Stimulated activated CD8-positive, alpha-beta memory T cell treated with anti-CD3 and anti-CD28 coated beads, Interleukin-12 subunit alpha, Interleukin-12 subunit beta, amount 100 ng/mL, for 24 hours (primary cell): Measurements from ENCODE around the gene CD58.
"Not testable (repeated sequence)": the region's sequence is repeated elsewhere in the genome, so short reads cannot be mapped to it uniquely, and the experiment has no call there.

Source experiments
- DNase-seq: peaks from one replicate; pipeline ENCODE4 v3.0.0-alpha.2; 2020; ENCODE audit errors: extremely low read depth

Gene CD58

DNA sequence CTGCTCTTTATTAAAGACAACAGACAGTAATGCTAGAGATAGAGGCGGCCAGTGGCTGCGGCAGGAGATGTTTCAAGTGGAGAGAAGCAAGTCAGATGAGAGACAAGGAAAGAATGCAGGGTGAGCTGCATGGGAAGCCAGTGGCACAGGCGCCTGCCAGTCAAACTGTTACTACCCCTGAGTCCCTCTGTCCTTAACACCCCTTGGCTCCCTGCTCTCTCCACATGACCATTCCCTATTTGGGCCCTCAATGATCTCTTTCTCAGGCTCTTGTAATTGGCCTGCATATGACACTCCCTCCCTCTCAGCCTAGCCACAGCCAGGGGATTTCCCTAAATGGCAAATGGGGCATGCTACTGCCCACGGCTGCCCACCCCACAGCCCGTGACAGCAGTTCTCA, 22.6 kb upstream of the CD58 start:
- DNase-seq: not testable (repeated sequence)

DNA sequence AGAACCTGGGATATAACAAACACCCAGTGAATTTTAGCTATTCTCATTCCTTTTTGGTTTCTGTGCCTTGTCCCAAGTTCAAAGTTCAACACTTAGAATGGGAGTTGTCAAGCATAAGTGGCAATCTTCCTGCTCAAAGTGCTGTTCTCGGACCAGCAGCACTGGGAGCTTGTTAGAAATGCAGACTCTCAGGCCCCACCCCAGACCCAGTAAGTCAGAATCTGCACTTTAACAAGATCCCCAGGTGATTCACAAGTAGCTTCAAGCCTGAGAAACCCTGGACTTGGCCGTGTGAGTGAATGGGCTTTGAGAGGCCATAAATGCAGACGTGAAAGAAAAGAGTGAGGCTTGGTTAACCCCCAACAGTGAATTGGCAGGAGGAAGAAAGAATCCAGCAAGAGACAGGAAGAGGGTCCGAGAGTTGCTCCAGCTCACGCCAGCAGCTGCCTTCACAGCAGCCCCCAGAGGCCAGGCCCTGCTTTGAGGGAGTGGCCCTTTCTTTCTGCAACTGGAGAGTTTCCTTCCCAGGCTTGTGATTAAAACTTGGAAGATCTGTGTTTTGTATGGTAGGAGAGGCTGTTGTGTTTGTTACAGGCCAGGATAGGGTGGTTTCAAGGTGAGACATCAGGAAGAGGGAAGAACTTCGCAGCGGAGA, 21.3 kb upstream of the CD58 start:
- not testable (repeated sequence) for DNase-seq

DNA sequence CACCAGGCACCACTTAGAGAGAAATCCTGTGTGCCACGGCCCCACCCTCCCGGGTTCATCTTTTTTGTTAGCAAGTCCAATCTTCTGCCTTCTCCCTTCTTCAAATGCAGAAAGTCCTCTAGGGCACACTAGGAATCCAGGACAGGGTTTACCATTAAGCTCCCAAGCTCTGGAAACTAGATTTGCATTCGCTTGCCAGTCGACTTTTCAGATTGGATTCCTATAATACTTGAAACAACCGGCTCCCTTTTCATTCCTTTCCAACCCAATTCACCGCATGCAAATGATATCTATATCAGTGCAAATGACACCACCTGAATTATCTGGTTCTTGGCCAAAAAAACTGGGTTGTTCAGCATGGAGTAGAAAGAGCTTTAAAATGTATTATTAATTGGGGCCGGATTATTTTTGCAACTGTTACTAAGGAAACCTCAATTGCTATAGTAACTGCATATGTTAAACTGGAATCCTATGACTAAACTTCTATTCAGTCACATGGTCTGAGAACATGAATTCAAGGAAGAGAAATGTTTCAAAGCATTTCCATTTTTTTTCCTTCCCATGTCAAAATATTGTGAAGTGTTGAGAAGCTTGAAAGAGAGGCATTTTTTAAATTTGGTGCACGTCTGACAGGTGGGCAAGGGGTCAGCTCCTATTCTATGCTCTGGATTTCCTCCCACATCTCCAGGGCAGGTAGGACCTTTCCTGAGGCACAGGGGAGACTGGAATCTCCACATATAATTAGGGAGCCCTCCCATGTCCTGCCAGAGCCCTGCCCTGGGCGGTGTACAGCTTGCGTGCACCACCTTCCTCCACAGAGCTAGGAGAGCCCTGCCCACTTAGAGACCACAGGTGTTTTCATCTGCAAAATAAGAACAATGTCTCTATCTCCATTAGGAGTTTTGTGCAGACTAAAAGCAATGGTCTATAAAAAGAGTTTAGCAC, 20.5 kb upstream of the CD58 start:
- not testable (repeated sequence) for DNase-seq

DNA sequence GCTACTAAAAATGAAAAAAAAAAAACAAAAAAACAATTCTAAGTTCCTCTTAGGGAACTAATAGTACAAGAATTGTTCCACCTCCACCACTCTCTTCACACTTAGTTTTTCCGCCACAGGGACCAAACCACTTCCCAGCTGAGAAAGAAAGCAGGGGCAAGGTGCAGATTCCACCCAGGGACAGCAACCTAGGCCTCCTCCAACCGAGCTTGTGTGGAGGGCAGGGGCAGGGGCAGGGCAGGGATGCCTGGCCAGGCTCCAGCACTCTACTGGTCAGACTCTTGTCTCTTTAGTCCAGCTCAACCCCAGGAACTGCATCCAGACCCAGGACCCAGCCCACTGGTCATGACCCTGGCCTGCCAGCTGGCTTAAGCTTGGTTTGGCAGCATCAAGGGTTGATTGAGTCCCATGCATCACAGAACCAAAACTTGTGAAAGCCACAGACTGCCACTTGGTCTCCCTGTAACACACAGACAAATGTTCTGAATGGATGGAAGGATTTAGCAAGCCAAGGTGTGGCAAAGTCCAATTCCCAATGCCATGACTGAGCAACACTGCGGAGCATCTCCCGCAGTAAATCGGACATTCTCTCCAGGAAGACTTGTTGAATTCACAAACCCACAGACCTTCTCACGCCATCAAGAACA, 19.7 kb upstream of the CD58 start:
- not testable (repeated sequence) for DNase-seq

DNA sequence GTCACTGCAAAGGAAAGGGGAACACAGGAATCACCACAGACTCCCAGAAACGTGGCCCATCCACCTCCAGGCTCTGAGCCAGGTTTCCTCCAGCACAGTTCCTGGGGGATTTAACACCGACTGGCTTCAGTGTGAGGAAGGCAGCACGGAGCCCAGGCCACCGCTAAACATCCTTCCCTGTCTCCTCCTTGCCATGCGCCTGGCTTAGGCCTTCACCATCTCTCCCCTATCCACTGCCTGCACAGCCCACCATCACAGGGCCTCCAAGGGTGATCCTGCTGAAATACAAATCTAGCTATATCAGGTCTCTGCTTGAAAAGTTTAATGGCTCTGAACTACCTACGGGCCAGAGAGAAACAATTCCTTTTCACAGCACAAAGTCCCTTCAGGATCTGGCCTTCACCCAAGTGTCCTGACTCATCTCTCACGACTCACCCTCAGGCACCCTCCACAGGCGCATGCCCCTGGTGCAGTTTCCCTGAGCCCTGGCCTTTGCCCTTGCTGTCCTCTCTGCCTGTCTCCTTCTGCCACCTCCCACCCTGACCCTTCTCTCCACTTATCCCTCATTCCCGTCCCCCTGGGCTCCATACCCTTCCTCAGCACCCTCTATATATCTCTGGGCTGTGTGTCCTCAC, 18.4 kb upstream of the CD58 start:
- not testable (repeated sequence) for DNase-seq

DNA sequence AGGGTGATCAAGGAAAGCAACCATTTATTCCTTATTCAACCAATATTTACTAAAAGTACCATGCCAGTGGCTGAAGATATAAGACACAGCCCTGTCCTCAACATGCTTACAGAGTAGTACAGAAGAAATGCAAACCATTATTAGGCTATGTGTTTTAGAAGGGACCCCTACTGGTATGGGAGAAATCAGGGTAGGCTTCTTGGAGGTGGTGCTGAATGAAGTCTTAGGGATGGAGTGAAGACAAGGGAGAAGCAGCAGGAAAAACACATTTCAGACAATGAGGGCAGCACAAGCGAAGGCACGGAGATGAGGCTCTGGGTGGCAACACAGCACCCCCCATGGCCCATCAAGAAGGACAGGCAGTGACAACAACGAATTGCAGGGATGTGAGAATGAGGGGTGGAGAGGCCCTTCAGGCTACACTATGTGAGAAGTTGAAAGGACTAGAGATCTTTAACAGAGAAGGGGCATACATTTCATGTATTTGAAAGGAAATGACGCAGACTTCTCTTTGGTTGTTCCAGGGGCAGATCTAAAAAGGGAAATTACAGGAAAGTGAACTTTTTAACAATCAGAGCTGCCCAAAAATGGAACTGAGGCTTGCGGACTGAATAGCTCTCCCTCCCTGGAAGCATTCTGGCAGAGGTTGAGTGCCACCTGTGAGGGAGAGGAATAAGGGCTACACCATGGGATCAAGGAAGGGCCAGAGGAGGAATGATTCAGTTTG, 16.8 kb upstream of the CD58 start:
- no peak for DNase-seq

DNA sequence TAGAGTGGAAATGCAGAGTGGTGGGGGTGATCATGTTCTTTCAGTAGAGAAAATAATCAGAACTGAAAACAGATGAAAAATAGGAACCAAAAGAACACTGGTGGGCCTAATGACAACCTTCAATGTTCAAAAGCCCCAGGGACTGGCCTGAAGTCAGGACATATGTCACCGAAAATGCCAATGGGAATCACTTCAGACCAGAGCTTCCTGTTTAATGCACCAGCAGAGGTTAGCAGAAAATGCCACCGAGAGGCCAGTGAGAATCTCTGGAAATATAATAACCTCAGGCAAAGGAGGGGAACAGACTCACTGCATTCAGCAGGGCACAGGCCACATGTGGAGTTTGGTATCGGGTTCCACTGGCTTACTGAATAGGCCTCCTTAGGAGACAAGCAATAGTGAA, 15.9 kb upstream of the CD58 start:
- no peak for DNase-seq

DNA sequence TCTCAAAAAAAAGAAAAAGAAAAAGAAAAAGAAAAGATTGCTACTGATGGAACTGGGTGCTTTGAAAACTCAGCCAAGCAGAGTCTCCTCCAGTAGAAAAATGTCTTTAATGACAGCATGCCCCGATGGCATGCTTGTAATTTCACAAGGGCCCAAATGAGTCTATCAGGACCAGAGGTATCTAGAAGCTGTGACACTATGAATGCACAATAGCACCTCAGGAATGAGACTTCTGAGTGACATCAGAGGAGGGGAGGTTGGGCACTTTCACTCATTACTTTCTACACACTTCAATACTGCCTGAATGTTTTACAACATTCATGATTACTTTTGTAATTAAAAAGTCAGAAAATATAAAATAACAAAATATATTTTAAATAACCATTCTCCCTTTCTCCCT, 15.1 kb upstream of the CD58 start:
- no peak for DNase-seq

DNA sequence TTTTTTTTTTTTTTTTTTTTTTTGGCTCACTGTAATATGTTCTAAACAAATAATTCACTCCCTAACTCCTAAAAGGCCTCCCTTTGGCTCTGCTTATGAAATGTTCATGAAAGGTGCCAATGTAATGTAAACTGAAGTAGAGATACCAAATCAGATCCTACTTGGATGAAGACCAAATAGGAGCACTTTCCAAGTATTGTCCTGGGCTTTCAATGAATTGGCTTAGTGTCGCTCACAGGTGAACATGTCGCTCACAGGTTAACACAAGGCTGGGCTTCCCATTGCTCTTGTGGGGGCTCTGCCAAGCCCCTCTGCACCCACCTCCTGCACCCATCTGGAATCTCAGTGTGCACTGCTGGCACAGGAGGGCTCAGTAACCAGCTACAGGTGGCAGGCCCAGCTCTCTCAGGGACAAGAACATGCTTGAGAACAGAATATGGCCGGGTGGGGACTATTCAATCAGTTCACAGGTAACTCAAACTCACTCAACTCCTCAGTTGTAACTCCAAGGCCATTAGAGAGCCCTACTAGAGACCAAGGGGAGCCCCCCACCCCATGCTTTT, 10.6 kb upstream of the CD58 start:
- DNase-seq: no peak

DNA sequence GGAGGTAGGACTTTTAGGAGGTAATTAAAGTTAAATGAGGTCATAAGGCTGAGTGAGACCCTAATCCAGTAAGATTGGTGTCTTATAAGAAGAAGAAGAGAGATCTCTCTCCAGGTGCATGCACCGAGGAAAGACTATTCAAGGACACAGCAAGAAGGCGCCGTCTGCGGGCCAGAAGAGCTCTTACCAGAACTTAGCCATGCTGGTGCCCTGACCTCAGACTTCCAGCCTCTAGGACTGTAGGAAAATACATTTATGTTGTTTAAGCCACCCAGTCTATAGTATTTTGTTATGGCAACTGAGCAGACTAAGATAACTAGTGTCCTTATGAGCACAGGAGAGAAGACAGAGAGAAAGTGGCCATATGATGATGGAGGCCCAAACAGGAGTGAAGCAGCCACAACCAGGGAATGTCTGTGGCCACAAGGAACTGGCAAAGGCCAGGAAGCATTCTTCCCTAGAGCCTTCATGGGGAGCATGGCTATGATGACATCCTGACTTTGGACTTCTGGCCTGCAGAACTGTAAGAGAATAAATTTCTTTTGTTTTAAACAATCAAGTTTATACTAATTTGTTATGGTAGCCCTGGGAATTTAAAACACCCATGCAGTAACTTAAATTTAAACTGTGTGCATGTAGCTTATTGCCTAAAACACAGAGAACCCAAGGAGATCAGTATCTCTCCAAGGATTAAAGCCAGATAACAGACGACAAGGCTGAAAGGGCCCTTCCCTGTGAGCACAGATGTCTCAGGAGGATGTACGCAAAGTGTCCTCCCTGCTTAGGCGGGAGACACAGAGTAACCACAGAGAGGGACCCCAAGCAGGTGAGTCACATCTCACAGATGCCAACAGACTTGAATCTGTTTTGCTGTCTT, 9.9 kb upstream of the CD58 start:
- DNase-seq: no peak

DNA sequence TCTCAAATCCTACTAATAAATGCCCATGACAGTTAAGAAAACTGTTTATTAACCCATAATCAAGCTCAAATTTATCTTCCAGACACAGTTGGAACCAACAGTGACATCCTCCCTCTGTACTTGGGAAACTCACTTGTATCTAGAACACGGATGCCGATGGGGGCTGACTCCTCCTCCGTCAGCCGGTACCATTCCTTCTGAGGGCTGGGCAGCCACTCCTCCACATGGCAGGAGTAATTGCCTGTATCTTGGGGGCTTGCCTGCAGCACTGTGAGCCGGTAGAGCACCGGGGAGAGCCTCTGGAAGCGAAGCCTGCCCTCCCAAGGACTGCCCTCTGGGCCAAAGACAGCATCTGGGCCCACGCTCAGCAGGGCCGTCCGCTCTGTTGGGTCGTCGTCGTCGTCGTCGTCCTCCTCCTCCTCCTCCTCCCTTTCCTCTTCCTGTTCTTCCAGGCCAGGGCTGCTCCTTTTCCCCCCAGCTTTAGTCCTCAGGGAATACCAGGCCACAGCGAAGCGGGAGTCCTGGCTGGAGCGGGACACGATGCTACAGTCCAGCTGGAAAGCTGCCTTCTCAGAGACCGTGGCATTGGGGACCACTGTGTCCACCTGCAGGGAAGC, 8.5 kb upstream of the CD58 start:
- DNase-seq: no peak

DNA sequence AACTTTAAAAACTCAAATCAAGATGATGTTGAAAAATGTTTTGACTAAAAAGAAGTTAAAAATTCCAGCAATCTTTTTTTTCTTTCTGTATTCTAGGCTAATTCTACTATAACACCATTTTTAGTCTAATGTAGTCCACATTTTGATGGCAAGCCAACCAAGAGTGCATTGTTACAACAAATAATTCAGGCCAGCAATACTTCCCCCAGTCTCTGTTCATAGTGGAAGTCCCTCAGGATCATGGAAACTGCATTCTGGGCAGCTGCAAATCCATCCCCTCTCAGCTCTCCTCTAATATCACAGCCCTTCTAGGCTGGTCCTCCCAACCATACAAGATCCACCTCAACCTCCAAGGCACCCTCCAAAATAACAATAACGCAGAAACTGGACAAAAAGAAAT, 7.8 kb upstream of the CD58 start:
- DNase-seq: no peak

DNA sequence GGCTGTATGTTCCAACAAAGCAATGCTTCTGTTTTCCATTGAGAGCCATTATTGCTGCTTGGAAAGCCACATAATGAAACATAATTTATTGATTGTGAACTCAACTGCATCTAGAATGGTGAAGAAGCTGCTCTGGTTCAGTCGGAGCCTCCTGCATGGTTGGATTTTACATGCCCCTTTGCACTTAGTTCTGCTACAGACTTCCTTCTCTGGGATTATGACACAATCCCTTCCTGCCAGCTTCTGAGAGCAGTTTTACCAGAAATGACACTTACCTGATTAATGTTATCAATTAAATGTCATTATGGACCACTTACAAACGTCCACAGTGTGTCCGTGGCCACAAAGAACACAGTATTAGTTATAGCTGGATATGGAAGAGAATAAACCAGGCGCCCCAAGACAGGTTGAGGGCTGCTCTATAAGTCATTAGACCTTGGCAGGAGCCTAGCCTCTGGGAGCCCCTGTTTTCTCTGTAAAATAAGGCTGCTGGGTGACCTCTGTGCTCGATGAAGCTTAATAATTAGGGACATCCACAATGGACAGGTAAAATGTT, 7.0 kb upstream of the CD58 start:
- DNase-seq: no peak

DNA sequence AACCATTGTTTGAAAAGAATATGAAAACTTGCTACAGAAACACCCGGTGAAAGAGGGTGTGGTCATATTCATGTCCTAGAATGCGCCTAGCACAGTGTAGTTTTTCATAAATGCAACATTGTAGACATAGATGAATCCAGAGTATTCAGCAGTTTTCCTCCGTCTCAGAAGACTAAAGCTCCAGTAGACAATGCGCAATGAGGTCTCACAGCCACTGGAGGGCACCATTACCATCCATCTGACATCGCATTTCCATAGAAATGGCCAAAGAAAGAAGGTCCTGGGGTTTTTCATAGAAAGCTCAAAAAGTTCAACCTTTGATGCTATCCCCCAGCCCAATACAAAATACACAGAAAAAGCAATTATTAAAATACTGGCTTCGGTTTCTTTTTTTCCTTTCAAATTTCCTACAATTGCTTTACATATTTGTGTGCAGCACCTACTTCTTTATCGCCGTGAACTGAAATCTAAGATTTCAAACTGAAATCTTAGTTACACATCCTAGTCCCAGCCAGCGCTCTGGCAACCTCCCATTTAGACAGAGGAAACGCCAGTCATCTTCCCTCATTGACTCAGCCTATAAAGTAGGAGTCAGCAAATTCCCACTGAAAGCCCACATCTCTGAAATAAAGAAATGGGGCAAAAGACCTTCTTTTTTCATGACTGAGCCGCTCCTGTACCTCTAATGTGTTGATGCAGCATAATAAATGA, 3.9 kb upstream of the CD58 start:
- no peak for DNase-seq

DNA sequence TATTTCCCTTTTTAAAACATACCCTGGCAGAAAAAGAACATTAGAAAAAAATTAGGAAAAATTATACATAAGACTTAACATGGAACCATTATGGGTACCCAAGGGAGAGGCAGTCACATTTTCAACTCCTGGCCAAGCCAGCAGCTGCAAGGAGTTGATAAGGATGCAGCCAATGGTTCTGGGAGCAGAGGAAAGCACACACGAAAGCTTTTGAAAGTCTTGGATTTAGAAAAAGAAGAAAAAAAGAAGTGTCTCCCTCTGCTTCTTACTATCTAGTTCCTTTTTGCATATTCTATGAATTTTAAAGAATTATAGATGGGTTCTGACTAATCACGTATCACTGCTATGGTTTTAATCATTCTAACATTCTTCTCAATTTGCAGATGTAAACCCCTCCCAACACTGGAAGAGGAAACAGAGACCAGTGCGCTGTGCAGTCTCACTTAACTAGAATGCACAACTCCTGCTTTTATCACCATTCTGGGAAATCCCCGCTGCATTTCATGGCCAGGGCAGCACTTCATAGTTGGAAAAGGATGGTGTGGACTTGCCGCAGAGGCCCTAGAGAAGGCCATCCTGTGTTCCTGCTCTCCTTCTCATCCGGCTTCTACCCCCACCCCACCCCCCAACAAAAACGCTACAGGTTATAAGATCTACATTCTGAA, 2.7 kb upstream of the CD58 start:
- no peak for DNase-seq

DNA sequence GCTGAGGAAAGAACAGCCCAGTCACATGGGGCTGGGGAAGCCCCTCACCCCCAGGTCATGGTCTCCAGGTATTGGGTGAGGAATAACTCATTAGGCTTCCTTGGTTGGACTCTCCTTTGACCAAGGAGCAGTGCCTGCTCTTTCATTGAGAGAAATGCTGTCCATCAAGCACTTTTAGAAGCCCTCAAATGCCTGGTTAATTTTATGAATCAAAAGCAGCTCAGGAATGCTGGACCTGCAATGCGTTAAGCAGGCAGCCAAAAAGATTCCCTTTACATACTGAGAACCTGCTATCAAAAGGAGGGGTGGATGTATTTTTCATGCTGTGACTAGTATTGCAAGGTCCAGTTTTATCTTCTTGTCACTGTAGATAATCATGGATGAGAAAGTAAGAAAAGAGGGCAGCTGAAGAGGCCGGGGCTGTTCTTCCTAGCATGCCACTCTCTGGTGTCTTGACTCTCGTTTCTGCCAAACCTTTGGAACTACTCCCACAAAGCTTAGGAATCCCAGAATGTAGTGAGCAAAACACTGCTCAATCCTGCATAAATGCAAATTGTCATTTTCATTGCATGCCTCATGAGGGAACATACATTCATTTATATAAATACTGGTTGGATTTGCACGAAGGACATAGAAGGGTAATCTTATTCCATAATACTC, 2.1 kb upstream of the CD58 start:
- DNase-seq: no peak

DNA sequence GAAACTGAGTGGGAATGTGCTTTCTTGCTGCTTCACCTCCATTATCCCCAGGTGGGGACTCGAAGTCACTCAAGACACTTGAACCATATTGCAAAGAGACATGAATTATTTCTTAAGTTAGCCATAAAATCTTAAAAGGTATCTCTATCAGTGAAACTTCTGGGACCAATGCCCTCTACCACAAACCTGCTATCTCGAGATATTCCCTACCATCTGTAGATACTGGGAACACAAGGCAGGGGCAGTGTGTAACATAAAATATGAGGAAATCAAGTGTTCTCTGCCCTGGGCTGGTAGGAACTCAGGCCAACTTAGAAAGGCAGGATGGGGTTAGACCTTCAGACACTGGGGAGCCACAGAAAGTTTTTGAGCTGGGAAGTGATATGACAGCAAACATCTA, 1.3 kb upstream of the CD58 start:
- DNase-seq: no peak
